Skeletal muscle tissue (tissue), 4 donors: Measurements from ENCODE around the gene SURF2. TPM values are rescaled to one million over a fixed set of nuclear protein-coding genes. Genes with fewer than 3 reads are reported as not detected.
"Not testable (repeated sequence)": the region's sequence is repeated elsewhere in the genome, so short reads cannot be mapped to it uniquely, and the experiment has no call there.

Experiments
- H3K27ac ChIP-seq: one replicate; pipeline ENCODE4 v1.7.0; 2013; ENCODE audit warnings: mild to moderate bottlenecking, low read depth, low read length, inconsistent platforms
- H3K27me3 ChIP-seq, 3 donors: one replicate each; pipeline ENCODE4 v1.7.0; 2013; ENCODE audit warnings: low read length in 3 of 3; ENCODE audit not compliant: control insufficient read depth in 3 of 3, insufficient read depth in 3 of 3
- H3K36me3 ChIP-seq, 3 donors: one replicate each; pipeline ENCODE4 v1.7.0; 2013; ENCODE audit warnings: low read length in 3 of 3; ENCODE audit not compliant: control insufficient read depth in 3 of 3, insufficient read depth in 3 of 3
- H3K4me1 ChIP-seq, 3 donors: one replicate each; pipeline ENCODE4 v1.7.0; 2013; ENCODE audit warnings: low read length in 3 of 3, mild to moderate bottlenecking in 3 of 3; ENCODE audit not compliant: control insufficient read depth in 3 of 3, insufficient read depth in 3 of 3
- H3K4me3 ChIP-seq, 3 donors: one replicate each; pipeline ENCODE4 v1.7.0; 2013; ENCODE audit warnings: low read length in 3 of 3
- H3K9ac ChIP-seq, 3 donors: one replicate each; pipeline ENCODE4 v1.7.0; 2013; ENCODE audit warnings: low read length in 3 of 3, mild to moderate bottlenecking in 3 of 3, moderate library complexity in 2 of 3, low read depth in 1 of 3
- H3K9me3 ChIP-seq, 3 donors: one replicate each; pipeline ENCODE4 v1.7.0; 2013; ENCODE audit warnings: low read length in 3 of 3; ENCODE audit not compliant: control insufficient read depth in 3 of 3
- total RNA-seq: library from RNA; depleted of rRNA; stranded (reverse); fragments of >200 nt; gene quantifications from one replicate; pipeline ENCODE4 v1.2.3, GENCODE V29; 2014
- donor health status: Osteomylitis.

Gene SURF2
- total RNA-seq = 12.5 TPM

DNA sequence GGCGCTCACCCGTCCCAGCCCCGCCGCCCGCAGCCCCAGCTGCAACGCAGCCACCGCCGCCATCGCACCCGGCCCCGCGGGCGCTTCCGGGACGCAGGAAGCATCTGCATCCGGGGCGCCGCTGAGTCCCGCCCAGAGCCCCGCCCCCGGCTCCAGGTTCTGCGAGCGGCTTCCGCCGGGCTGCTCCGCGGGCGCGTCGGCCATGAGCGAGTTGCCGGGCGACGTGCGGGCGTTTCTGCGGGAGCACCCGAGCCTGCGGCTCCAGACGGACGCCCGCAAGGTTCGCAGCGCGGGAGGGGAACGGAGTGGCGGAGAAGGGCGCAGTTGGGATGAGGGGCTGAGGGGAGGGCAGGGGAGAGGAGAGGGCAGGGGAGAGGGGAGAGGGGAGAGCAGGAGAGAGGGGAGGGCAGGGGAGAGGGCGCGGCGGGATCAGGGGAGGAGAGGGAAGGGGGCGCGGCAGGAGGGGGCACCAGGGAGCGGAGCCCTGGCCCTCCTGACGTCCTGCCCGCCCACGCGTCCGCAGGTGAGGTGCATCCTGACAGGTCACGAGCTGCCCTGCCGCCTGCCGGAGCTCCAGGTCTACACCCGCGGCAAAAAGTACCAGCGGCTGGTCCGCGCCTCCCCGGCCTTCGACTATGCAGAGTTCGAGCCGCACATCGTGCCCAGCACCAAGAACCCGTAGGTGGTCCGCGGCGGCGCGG, at the start of gene SURF2, which contains the start of gene SURF1:
Gene SURF2, plus strand, starts transcription at position 160 of the 701 bp plus-strand sequence. Its CDS starts 43 bp downstream, at position 203.
Gene SURF1, minus strand, starts transcription at position 97 of the 701 bp plus-strand sequence. Its CDS starts 34 bp downstream, at position 63.
- no peaks in the 10 kb centered on the region for H3K9me3 ChIP-seq
- H3K4me3 ChIP-seq = peak within 1 kb of the TSS; percentile 87 to 91 (median 88)
- peaks cover 26 to 50% (median 35%) of the 10 kb centered on the region in 3 donors for H3K4me1 ChIP-seq
- peak within 1 kb of the TSS; percentile 41 for H3K27ac ChIP-seq
- peak within 1 kb of the TSS; percentile 91 for H3K9ac ChIP-seq
- H3K36me3 ChIP-seq = peaks cover 46 to 57% (median 47%) of the 10 kb centered on the region in 3 donors
- no peaks in the 10 kb centered on the region for H3K27me3 ChIP-seq

DNA sequence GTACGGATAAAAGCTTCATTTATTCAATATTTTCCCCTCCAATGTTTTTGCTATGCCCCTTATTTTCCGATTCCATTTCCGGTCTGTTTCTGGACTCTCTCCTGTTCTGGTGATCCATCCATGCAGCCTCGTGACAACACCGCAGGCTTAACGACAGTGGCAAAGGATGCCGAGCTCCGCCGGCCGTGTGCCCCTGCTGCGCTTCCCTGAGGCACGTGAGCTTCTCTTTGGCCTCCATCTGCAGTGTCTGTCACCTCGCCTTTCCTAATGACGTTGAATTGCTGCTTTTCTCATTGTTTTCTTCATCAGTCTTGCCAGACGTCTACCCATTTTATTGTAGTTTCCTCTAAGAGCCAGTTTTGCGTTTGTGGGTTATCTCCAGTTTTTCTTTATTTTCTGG, 49.0 kb upstream of the SURF2 start:
- H3K27me3 ChIP-seq = peaks cover 12 to 40% (median 30%) of the 10 kb centered on the region in 3 donors
- no peak overlapping the region for H3K9ac ChIP-seq
- H3K36me3 ChIP-seq = no peaks in the 10 kb centered on the region
- H3K9me3 ChIP-seq = no peaks in the 10 kb centered on the region
- no peak overlapping the region for H3K27ac ChIP-seq
- H3K4me3 ChIP-seq = no peak overlapping the region
- H3K4me1 ChIP-seq = peaks cover 0 to 2% (median 0%) of the 10 kb centered on the region in 3 donors

DNA sequence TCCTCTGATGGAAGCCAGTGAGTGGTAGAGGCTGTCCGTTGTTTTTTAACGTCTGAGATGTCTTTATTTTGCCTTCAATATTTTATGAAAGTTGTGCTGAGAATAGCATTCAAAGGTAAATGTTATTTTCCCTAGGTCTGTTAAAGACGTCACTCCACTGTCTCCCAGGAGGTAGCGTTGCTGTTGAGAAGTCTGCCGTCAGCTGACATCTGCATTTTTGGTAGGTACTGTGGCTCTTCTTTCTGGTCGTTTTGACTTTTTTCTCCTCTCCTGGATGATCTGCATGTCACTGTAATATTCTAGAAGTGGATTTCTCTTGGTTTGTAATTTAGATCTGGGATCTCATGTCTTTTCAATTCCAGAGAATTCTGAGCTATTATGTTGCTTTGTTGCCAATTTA, 46.7 kb upstream of the SURF2 start:
- Histone ChIP-seq H3K9ac (no peak overlapping the region), H3K4me3 (no peak overlapping the region), H3K4me1 (peaks cover 0 to 2% (median 0%) of the 10 kb centered on the region in 3 donors), H3K36me3 (no peaks in the 10 kb centered on the region), H3K27me3 (peaks cover 8 to 20% (median 18%) of the 10 kb centered on the region in 3 donors), H3K27ac (no peak overlapping the region), H3K9me3 (no peaks in the 10 kb centered on the region)

DNA sequence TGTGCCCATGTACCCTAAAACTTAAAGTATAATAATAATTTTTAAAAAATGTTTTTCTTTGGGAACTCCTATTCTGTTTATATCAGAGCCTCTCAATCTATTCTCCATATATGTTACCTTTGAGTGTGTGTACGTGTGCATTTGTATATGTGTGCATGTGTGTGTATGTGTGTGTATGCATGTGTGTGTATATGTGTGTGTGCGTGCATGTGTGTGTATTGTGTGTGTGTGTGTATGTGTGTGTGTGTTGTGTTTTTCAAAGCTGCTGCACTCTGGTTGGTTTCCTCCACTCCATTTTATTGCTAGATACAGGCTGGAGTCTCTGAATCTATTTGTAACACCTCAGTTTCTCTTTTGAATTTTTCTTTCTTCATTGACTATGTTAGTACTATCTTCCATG, 40.4 kb upstream of the SURF2 start:
- no peak overlapping the region for H3K9ac ChIP-seq
- no peak overlapping the region for H3K4me3 ChIP-seq
- H3K9me3 ChIP-seq = no peaks in the 10 kb centered on the region
- no peaks in the 10 kb centered on the region for H3K36me3 ChIP-seq
- H3K27me3 ChIP-seq = peaks cover 0 to 2% (median 0%) of the 10 kb centered on the region in 3 donors
- no peak overlapping the region for H3K27ac ChIP-seq
- H3K4me1 ChIP-seq = no peaks in the 10 kb centered on the region

DNA sequence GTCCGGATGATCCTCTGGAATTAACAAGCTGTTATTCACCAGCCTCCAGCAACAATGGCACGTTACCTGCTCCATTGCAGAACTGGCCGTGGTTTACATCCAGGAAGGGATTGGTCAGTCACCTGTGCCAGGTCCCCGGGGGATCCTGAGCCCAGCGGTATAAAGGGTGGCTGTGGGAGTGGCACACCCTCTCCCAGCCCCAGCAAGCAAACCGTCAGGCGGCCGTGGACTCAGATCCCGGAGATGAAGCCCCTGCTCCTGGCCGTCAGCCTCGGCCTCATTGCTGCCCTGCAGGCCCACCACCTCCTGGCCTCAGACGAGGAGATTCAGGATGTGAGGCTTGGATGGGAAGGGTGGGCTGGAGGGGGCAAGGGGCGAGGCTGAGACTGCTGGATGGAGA, 38.8 kb upstream of the SURF2 start:
- H3K36me3 ChIP-seq, H3K9ac ChIP-seq, H3K27ac ChIP-seq, H3K4me3 ChIP-seq, H3K9me3 ChIP-seq, H3K4me1 ChIP-seq, H3K27me3 ChIP-seq: not testable (repeated sequence)

DNA sequence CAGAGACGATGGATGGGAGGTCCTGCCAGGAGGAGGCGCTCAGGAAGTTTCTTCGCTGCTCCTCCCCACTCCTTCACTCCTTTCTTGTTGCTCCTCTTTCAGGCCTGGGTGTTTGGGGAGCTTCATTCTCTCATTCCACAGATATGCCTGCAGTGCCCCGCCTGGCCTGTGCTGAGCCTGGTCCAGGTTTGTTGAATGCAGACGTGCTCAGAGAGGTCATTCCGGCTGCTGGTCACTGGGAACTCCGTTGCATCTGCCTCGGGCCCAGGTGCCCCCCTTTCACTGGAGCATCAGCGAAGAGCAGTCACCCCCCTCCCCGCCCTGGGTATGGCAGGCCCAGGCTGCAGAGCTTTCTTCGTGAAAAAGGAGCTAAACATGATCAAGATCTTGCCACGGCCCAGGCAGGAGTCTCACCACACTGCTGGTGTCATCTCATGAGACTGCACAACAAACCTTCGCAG, 35.9 kb upstream of the SURF2 start:
- Histone ChIP-seq H3K4me1 (no peaks in the 10 kb centered on the region), H3K9me3 (no peaks in the 10 kb centered on the region), H3K36me3 (no peaks in the 10 kb centered on the region), H3K27me3 (peaks cover 0 to 13% (median 4%) of the 10 kb centered on the region in 3 donors), H3K4me3 (no peak overlapping the region), H3K27ac (no peak overlapping the region), H3K9ac (no peak overlapping the region)

DNA sequence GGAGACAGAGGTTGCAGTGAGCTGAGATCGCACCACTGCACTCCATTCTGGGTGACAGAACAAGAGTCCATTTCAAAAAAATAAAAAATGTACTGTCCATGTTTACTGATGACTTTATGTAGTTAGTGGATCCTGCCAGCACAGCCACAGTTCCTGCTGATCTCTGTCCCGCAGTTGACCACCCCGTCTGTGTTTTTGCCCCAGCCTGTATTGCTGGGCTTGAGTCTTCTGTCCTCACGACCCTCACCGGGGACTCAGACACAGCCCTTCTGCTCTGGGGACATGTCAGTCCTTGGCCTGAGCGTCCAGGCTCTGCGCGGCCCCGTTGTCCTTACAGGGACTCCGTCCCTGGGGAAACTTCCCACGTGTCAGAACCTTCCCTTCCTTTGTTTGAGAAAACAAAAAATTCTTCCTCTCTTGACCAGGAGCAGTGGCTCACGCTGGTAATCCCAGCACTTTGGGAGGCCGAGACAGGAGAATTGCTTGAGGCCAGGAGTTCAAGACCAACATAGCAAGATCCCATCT, 34.9 kb upstream of the SURF2 start:
- Histone ChIP-seq H3K4me3 (no peak overlapping the region), H3K4me1 (no peaks in the 10 kb centered on the region), H3K27me3 (peaks cover 0 to 13% (median 4%) of the 10 kb centered on the region in 3 donors), H3K9ac (no peak overlapping the region), H3K9me3 (no peaks in the 10 kb centered on the region), H3K36me3 (no peaks in the 10 kb centered on the region), H3K27ac (no peak overlapping the region)

DNA sequence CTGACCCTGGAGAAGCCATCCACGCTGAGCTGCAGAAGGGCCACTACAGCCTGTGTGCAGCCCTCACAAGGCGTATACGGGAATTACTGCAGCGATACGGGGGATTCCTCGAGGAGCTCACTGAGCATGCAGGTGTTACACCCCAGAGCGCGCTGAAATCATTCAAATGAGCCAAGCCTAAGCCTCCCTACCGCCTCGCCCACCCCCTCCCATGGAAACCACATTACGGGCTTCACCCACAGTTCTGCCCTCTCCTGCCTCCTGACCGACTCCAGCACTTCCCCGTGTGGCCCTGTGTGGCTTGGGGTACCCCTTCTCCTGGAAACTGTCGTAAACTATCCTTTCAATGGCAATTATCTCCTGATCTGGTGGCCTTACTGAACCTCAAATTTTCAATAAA, 33.6 kb upstream of the SURF2 start:
- no peak overlapping the region for H3K9ac ChIP-seq
- no peak overlapping the region for H3K27ac ChIP-seq
- no peaks in the 10 kb centered on the region for H3K4me1 ChIP-seq
- H3K9me3 ChIP-seq = no peaks in the 10 kb centered on the region
- no peak overlapping the region for H3K4me3 ChIP-seq
- H3K36me3 ChIP-seq = no peaks in the 10 kb centered on the region
- peaks cover 0 to 13% (median 4%) of the 10 kb centered on the region in 3 donors for H3K27me3 ChIP-seq

DNA sequence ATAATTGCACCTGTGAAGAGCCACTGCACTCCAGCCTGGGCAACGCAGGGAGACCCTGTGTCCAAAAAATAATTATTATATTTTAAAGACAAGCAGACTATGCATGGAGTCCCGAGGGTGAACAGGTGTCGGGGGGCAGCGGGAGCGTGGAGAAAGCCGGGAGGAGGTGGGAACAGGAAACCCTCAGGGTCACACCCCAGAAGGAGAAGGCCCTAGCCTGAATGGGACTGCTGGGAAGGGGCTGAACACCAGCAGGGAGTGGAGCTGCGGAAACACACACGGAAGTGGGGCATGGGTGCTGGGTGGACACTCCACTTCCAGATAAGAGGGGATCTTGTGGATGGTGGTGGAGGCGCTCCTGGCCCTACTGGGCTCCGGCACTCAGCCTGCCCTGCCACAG, 33.1 kb upstream of the SURF2 start:
- Histone ChIP-seq H3K4me1 (no peaks in the 10 kb centered on the region), H3K9ac (no peak overlapping the region), H3K4me3 (no peak overlapping the region), H3K27ac (no peak overlapping the region), H3K27me3 (peaks cover 0 to 13% (median 4%) of the 10 kb centered on the region in 3 donors), H3K36me3 (no peaks in the 10 kb centered on the region), H3K9me3 (no peaks in the 10 kb centered on the region)

DNA sequence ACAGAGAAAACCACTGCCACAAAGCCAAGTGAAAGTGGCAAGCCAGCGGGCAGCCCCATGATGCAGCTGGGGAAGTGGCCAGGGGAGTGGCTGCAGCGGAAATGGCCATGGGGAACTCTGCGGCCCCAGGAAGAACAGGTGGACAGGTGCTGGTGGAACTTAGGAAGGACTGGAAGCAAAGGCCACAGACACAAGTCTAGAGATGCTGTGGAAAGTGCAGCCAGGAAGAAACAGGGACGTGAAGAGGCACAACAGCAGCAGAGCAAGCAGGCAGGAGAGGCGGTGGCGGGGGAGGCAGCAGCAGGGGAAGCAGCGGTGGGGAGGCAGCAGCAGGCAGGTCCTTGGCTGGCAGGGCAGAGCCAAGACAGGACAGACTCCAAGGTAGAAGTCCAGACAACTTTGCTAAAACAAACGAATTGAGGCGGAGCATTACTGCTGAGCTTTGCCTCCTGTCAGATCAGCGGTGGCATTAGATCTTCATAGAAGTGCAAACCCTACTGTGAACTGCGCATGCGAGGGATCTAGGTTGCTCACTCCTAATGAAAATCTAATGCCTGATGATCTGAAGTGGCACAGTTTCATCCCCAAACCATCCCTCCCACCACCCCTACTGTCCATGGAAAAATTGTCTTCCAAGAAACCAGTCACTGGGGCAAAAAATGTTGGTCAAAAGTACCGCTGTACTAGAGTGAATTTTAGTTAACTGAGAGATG, 32.2 kb upstream of the SURF2 start:
- no peak overlapping the region for H3K27ac ChIP-seq
- H3K9me3 ChIP-seq = no peaks in the 10 kb centered on the region
- H3K4me3 ChIP-seq = no peak overlapping the region
- no peaks in the 10 kb centered on the region for H3K36me3 ChIP-seq
- no peak overlapping the region for H3K9ac ChIP-seq
- H3K4me1 ChIP-seq = no peaks in the 10 kb centered on the region
- H3K27me3 ChIP-seq = peaks cover 0 to 11% (median 4%) of the 10 kb centered on the region in 3 donors
